Gastrocnemius medialis (tissue), 4 donors: ENCODE results near the gene ARAP2. TPM values are rescaled to one million over a fixed set of nuclear protein-coding genes. Genes with fewer than 3 reads are reported as not detected.

Experiments used
- ATAC-seq, 2 donors: fragments of 150-250 bp; one replicate each; pipeline ENCODE4 v1.9.1; 2016
- DNase-seq, 2 donors: peaks; one replicate each; pipeline ENCODE4 v3.0.0-alpha.2; 2019
- H3K27ac ChIP-seq, 4 donors: fragments of 200-600 bp; sonication (generic); 1 replicate in 1 of 4; 2 replicates in 3 of 4; pipeline ENCODE4 v1.5.1; 2016 to 2018; ENCODE audit warnings: mild to moderate bottlenecking in 2 of 4, moderate library complexity in 1 of 4
- H3K27me3 ChIP-seq, 3 donors: fragments of 200-600 bp; sonication (generic) in 2 of 3; 1 replicate in 1 of 3; 2 replicates in 2 of 3; pipeline versions ENCODE4 v1.5.1 to v1.6.0; 2016 to 2019; ENCODE audit warnings: mild to moderate bottlenecking in 1 of 3, moderate library complexity in 1 of 3
- H3K36me3 ChIP-seq, 2 donors: fragments of 200-600 bp; sonication (generic) in 1 of 2; one replicate each; pipeline ENCODE4 v1.5.1; 2017 to 2018
- H3K4me1 ChIP-seq, 2 donors: fragments of 200-600 bp; sonication (generic) in 1 of 2; one replicate each; pipeline ENCODE4 v1.5.1; 2016 to 2017; ENCODE audit warnings: mild to moderate bottlenecking in 2 of 2
- H3K4me3 ChIP-seq, 4 donors: fragments of 200-600 bp; sonication (generic) in 3 of 4; 1 replicate in 1 of 4; 2 replicates in 3 of 4; pipeline ENCODE4 v1.5.1; 2016 to 2019; ENCODE audit warnings: mild to moderate bottlenecking in 2 of 4
- H3K9me3 ChIP-seq, 3 donors: fragments of 200-600 bp; sonication (generic) in 2 of 3; 1 replicate in 1 of 3; 2 replicates in 2 of 3; pipeline ENCODE4 v1.5.1; 2016 to 2019
- CTCF ChIP-seq, 5 experiments: fragments of 450-650 bp in 3 of 5; fragments of 200-600 bp in 2 of 5; sonication (generic) in 2 of 5; IDR thresholded peaks in 4 of 5; conservative IDR thresholded peaks in 1 of 5; 1 replicate in 4 of 5; 2 replicates in 1 of 5; pipeline ENCODE4 v1.5.1; 2016 to 2019; ENCODE audit warnings: antibody characterized with exemption in 5 of 5, mild to moderate bottlenecking in 3 of 5, moderate library complexity in 3 of 5
- POLR2A ChIP-seq, 2 donors: fragments of 450-650 bp; IDR thresholded peaks; one replicate each; pipeline ENCODE4 v1.6.1; 2017; ENCODE audit warnings: antibody characterized with exemption in 2 of 2, mild to moderate bottlenecking in 2 of 2, moderate library complexity in 2 of 2
- in situ Hi-C, 4 donors: fragments of 200-750 bp; cut with MboI; loops; one replicate each; pipeline versions ENCODE4 v1.15.0 to v1.8.0; 2017; ENCODE audit warnings: low sequenced_read_pairs in 4 of 4
- intact Hi-C: fragments of 100-400 bp; cut with DNase I; formaldehyde crosslinking; loops from one replicate; pipeline ENCODE4 v1.15.1; 2023; ENCODE audit warnings: low total_unique reads
- total RNA-seq, 4 donors: library from RNA; depleted of rRNA; stranded (reverse); fragments of >200 nt; gene quantifications; one replicate each; pipeline versions ENCODE4 v1.1.0 to v1.2.3, GENCODE V29; 2016

The ARAP2 gene
- total RNA-seq, 4 donors from 2014 or later, result 0.32 to 10.3 (median 1.1) TPM

DNA sequence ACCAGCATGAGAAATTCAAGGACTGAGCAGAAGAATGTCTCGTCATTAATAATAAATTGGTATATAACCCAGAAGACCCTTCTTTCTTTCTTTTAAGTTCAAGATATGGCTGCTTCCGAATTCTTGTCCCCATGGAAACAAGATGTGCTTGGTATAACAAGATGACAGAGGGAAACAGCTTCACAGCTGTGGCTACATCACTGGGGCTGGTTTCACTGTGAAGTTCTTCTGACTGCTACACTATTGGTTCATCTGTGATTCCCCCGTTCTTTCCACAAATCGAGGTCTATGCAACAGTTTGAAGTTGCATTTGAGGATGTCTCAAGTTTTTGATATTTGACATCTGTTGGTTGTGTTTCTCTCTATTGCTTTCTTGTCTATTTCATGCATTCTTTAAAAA, 24.8 kb upstream of the ARAP2 start:
- intact Hi-C loops (no loop called here), in situ Hi-C loops (no loop called here)
- H3K9me3 ChIP-seq, result no peaks in the 10 kb centered on the region
- H3K4me1 ChIP-seq, result no peaks in the 10 kb centered on the region
- no peak overlapping the region for H3K4me3 ChIP-seq
- H3K27ac ChIP-seq, result no peak overlapping the region
- no peak for DNase-seq
- ATAC-seq, result no peak
- no peaks in the 10 kb centered on the region for H3K27me3 ChIP-seq
- TF ChIP-seq POLR2A (IDR thresholded peaks at IDR 0.05) (no peak), CTCF (IDR thresholded peaks at IDR 0.05 in 4 of 5, conservative IDR thresholded peaks at IDR 0.05 in 1 of 5) (no peak)
- no peaks in the 10 kb centered on the region for H3K36me3 ChIP-seq

DNA sequence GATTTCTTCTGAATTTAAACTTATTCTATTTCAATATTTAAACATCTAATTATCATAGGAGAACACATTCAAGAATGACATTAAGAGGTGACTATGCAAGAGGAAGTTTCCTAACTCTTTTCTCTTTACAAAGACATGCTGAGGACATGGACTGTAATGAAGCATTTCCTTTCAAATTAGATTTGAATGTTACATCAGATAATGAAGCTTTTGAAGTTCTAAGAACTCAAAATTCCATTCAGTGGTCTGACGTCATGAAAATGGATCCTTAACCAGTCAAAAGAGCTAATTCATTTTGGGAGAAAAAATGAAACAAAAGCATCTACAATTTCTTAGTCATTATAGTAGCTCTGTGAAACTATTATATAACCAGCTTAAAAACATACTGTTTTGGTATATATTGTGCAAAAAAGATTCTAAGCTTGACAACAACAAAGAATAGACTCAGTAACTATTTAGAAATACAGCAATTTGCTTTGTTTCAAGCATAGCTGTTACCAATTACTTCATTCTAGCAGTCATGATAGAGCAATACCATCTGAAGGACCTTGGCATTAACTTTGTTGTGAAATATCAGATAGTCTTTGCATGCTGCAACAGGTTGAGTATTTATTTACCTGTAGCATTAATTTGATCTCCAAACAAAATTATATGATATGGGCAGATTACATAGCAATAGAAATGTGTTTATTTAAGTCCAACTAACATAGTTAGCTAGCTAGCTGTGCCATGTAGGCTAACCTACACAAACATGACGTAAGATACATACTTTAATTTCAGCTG, 23.4 kb upstream of the ARAP2 start:
- H3K4me1 ChIP-seq, result no peaks in the 10 kb centered on the region
- in situ Hi-C loops, result no loop called here
- no peaks in the 10 kb centered on the region for H3K27me3 ChIP-seq
- ATAC-seq (no peak), DNase-seq (no peak)
- H3K9me3 ChIP-seq, result no peaks in the 10 kb centered on the region
- intact Hi-C loops, result no loop called here
- no peak overlapping the region for H3K27ac ChIP-seq
- TF ChIP-seq POLR2A (IDR thresholded peaks at IDR 0.05) (no peak), CTCF (IDR thresholded peaks at IDR 0.05 in 4 of 5, conservative IDR thresholded peaks at IDR 0.05 in 1 of 5) (no peak)
- H3K36me3 ChIP-seq, result no peaks in the 10 kb centered on the region
- H3K4me3 ChIP-seq, result no peak overlapping the region

DNA sequence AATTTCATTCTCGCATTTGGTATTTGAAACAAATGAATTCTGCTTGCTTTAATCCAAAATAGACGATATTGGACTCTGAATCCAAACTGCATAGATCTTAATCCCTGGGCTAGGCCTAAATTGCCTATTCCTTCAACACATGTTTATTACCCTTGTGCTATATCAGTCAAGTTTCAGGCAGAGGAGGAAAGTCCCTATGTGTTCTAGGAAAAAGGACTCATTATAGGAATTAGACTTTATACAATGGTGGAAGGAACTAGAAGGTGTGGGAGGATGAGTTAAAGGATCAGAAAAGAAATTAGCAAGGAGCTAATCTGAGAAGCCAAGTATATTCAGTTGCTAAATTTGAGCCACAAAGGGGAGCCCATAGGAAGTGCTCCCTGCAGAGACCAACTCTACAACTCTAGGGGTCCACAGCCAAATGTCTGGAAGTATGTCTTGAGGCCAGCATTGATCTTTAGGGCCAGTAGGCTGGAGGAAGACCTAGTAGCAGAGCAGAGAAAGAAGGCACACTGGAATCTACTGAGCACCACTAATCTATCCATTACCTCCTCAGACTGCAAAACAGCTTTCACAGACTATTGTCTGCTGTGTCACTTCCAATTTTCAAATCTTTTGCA, 20.0 kb upstream of the ARAP2 start:
- TF ChIP-seq CTCF (IDR thresholded peaks at IDR 0.05 in 4 of 5, conservative IDR thresholded peaks at IDR 0.05 in 1 of 5) (no peak), POLR2A (IDR thresholded peaks at IDR 0.05) (no peak)
- DNase-seq (no peak), ATAC-seq (no peak)
- intact Hi-C loops, result no loop called here
- H3K4me1 ChIP-seq, result no peaks in the 10 kb centered on the region
- H3K9me3 ChIP-seq, result no peaks in the 10 kb centered on the region
- no peak overlapping the region for H3K4me3 ChIP-seq
- in situ Hi-C loops, result no loop called here
- H3K27ac ChIP-seq, result no peak overlapping the region
- no peaks in the 10 kb centered on the region for H3K27me3 ChIP-seq
- no peaks in the 10 kb centered on the region for H3K36me3 ChIP-seq

- H3K4me3 ChIP-seq, result no peak overlapping the region
- no peaks in the 10 kb centered on the region for H3K36me3 ChIP-seq
- TF ChIP-seq CTCF (IDR thresholded peaks at IDR 0.05 in 4 of 5, conservative IDR thresholded peaks at IDR 0.05 in 1 of 5) (no peak), POLR2A (IDR thresholded peaks at IDR 0.05) (no peak)
- in situ Hi-C loops (no loop called here), intact Hi-C loops (no loop called here)
- H3K9me3 ChIP-seq, result no peaks in the 10 kb centered on the region
- no peak overlapping the region for H3K27ac ChIP-seq
- H3K4me1 ChIP-seq, result no peaks in the 10 kb centered on the region
- ATAC-seq, result no peak
- no peak for DNase-seq
- no peaks in the 10 kb centered on the region for H3K27me3 ChIP-seq
Measured at GRCh38 chr4:36260731-36261130, 16.4 kb upstream of the ARAP2 start.
